Stimulated activated CD8-positive, alpha-beta memory T cell treated with anti-CD3 and anti-CD28 coated beads, Interleukin-2, amount 100 ng/mL, for 1 hour (primary cell): Measurements from ENCODE around the gene CDK5RAP2.
"Not testable (repeated sequence)": the region's sequence is repeated elsewhere in the genome, so short reads cannot be mapped to it uniquely, and the experiment has no call there.

Source experiments
- DNase-seq, 2 donors: peaks; one replicate each; pipeline ENCODE4 v3.0.0-alpha.2; 2020; ENCODE audit warnings: low read depth in 2 of 2

The CDK5RAP2 gene

GRCh38 chr9:120515481-120515880 is 64.5 kb downstream of the CDK5RAP2 start:
- not testable (repeated sequence) for DNase-seq

- DNase-seq, result no peak
Observed at GRCh38 chr9:120514405-120514804, 65.6 kb downstream of the CDK5RAP2 start.

GRCh38 chr9:120513825-120514396 is 66.1 kb downstream of the CDK5RAP2 start:
- no peak for DNase-seq

- no peak for DNase-seq
Observed at GRCh38 chr9:120510816-120511215, 69.2 kb downstream of the CDK5RAP2 start.

- no peak for DNase-seq
Observed at GRCh38 chr9:120507936-120508510, 71.9 kb downstream of the CDK5RAP2 start.

- DNase-seq, result no peak
Observed at GRCh38 chr9:120505186-120505585, 74.8 kb downstream of the CDK5RAP2 start.

GRCh38 chr9:120500733-120501132 is 79.2 kb downstream of the CDK5RAP2 start:
- DNase-seq, result no peak

- DNase-seq, result not testable (repeated sequence)
Observed at GRCh38 chr9:120497865-120498264, 82.1 kb downstream of the CDK5RAP2 start.

- not testable (repeated sequence) for DNase-seq
Observed at GRCh38 chr9:120496438-120496837, 83.5 kb downstream of the CDK5RAP2 start.

- DNase-seq, result no peak
Observed at GRCh38 chr9:120490888-120491595, 88.9 kb downstream of the CDK5RAP2 start.

- no peak for DNase-seq
Observed at GRCh38 chr9:120486835-120487234, 93.1 kb downstream of the CDK5RAP2 start.

GRCh38 chr9:120486347-120486746 is 93.6 kb downstream of the CDK5RAP2 start:
- DNase-seq, result no peak

GRCh38 chr9:120485788-120486187 is 94.2 kb downstream of the CDK5RAP2 start:
- DNase-seq, result no peak

GRCh38 chr9:120484162-120484561 is 95.8 kb downstream of the CDK5RAP2 start:
- DNase-seq, result no peak

GRCh38 chr9:120482424-120483186 is 97.4 kb downstream of the CDK5RAP2 start:
- DNase-seq, result no peak

- DNase-seq, result no peak
Observed at GRCh38 chr9:120481846-120482245, 98.1 kb downstream of the CDK5RAP2 start.

- DNase-seq, result no peak
Observed at GRCh38 chr9:120481248-120481647, 98.7 kb downstream of the CDK5RAP2 start.

GRCh38 chr9:120480707-120481106 is 99.3 kb downstream of the CDK5RAP2 start:
- no peak for DNase-seq

GRCh38 chr9:120478208-120478607 is 101.8 kb downstream of the CDK5RAP2 start:
- no peak for DNase-seq

GRCh38 chr9:120477534-120478001 is 102.4 kb downstream of the CDK5RAP2 start:
- DNase-seq, result no peak

- no peak for DNase-seq
Observed at GRCh38 chr9:120475341-120475740, 104.6 kb downstream of the CDK5RAP2 start.

- DNase-seq, result no peak
Observed at GRCh38 chr9:120474591-120475243, 105.2 kb downstream of the CDK5RAP2 start.
